HepG2 (cell line): ENCODE measurements around the gene CCDC197. TPM values are rescaled to one million over a fixed set of nuclear protein-coding genes. Genes with fewer than 3 reads are reported as not detected.

Experiments used
- ATAC-seq: fragments of 200-7000 bp; cut with Tn5 transposase; 3 replicates; pipeline ENCODE4 v1.9.1; 2020; ENCODE audit warnings: mild to moderate bottlenecking, moderate library complexity
- BruUV-seq: library from RNA; stranded (reverse); fragments of 400-500 nt; replicated peaks from 2 replicates; lab custom pipeline; 2021; lab: Mats Ljungman, UMichigan
- CTCF ChIA-PET: fragments of 300-600 bp; formaldehyde crosslinking; extraction: SDS; loops from one replicate; lab custom pipeline; 2021; ENCODE audit warnings: low total read pairs, inconsistent platforms, low intra/inter-chr PET ratio; lab: Yijun Ruan, JAX
- POLR2A ChIA-PET: fragments of 350-600 bp; sonication (Branson Sonifier 250); formaldehyde crosslinking; loops from one replicate; lab custom pipeline; 2020; ENCODE audit warnings: antibody characterized with exemption, inconsistent platforms; lab: Yijun Ruan, JAX
- DNase-seq: peaks from one replicate; pipeline ENCODE4 v3.0.0-alpha.2; 2015; ENCODE audit warnings: low spot score
- FAIRE-seq: peaks from 3 replicates; lab custom pipeline; 2011; peaks lifted over from hg19 to GRCh38; lab: Jason Lieb, UNC
- H2AFZ ChIP-seq: one replicate; pipeline ENCODE4 v1.6.1; 2011; ENCODE audit warnings: low read length, inconsistent platforms
- H3K27ac ChIP-seq: fragments of 300-600 bp; 3 replicates; pipeline ENCODE4 v1.8.0; 2011; ENCODE audit warnings: mixed run types, mild to moderate bottlenecking, mixed read lengths, low read length, inconsistent platforms; ENCODE audit not compliant: insufficient read depth; ENCODE audit errors: extremely low read length
- H3K27me3 ChIP-seq, 2 experiments: fragments of 200-600 bp in 1 of 2; 2 replicates in 1 of 2; 3 replicates in 1 of 2; pipeline versions ENCODE4 v1.6.0 to v1.8.0; 2011; ENCODE audit warnings: low read length in 2 of 2, mild to moderate bottlenecking in 2 of 2, moderate library complexity in 2 of 2, inconsistent platforms in 1 of 2; ENCODE audit not compliant: insufficient read depth in 2 of 2, control insufficient read depth in 1 of 2
- H3K36me3 ChIP-seq, 2 experiments: fragments of 200-600 bp in 1 of 2; replicated peaks in 1 of 2; 2 replicates in 1 of 2; 3 replicates in 1 of 2; pipeline versions ENCODE4 v1.5.1 to v1.8.0; 2011; ENCODE audit warnings: low read length in 2 of 2, inconsistent platforms in 1 of 2; ENCODE audit not compliant: insufficient read depth in 2 of 2, control insufficient read depth in 1 of 2
- H3K4me1 ChIP-seq: 2 replicates; pipeline ENCODE4 v1.5.1; 2012; ENCODE audit warnings: low read length, inconsistent platforms; ENCODE audit not compliant: insufficient read depth
- H3K4me2 ChIP-seq: 2 replicates; pipeline ENCODE4 v1.6.0; 2011; ENCODE audit warnings: low read depth, low read length, inconsistent platforms
- H3K4me3 ChIP-seq, 3 experiments: fragments of 200-600 bp in 1 of 3; sonication (generic), shearing (Covaris generic) in 1 of 3; replicated peaks in 1 of 3; 2 replicates each; pipeline ENCODE4 v1.5.1; 2011 to 2016; ENCODE audit warnings: low read length in 3 of 3, inconsistent platforms in 2 of 3, low read depth in 2 of 3, mild to moderate bottlenecking in 2 of 3, control low read depth in 1 of 3, mixed read lengths in 1 of 3; ENCODE audit not compliant: insufficient read depth in 1 of 3
- H3K79me2 ChIP-seq: one replicate; pipeline ENCODE4 v1.6.1; 2011; ENCODE audit warnings: low read length, inconsistent platforms; ENCODE audit not compliant: insufficient read depth
- H3K9ac ChIP-seq: 2 replicates; pipeline ENCODE4 v1.6.0; 2011; ENCODE audit warnings: mild to moderate bottlenecking, low read depth, low read length, inconsistent platforms; ENCODE audit not compliant: insufficient read depth
- H3K9me3 ChIP-seq: 2 replicates; pipeline ENCODE4 v1.5.1; 2012; ENCODE audit warnings: mild to moderate bottlenecking, low read length
- H4K20me1 ChIP-seq: 2 replicates; pipeline ENCODE4 v1.6.0; 2011; ENCODE audit warnings: inconsistent platforms, mild to moderate bottlenecking, low read length, moderate library complexity; ENCODE audit not compliant: insufficient read depth
- ADNP ChIP-seq: sonication (generic); formaldehyde crosslinking; IDR thresholded peaks from 2 replicates; pipeline ENCODE4 v1.4.0; 2020; ENCODE audit warnings: missing genetic modification reagents
- AKAP8 ChIP-seq: sonication (generic); formaldehyde crosslinking; IDR thresholded peaks from 2 replicates; pipeline ENCODE4 v1.5.1; 2020; ENCODE audit warnings: mild to moderate bottlenecking, missing genetic modification reagents
- BATF2 ChIP-seq: sonication (generic); formaldehyde crosslinking; IDR thresholded peaks from 2 replicates; pipeline ENCODE4 v1.8.0; 2022; ENCODE audit warnings: mild to moderate bottlenecking, missing genetic modification reagents, moderate library complexity
- BORCS8-MEF2B ChIP-seq: sonication (generic); formaldehyde crosslinking; IDR thresholded peaks from 2 replicates; pipeline ENCODE4 v1.8.0; 2022; ENCODE audit warnings: mild to moderate bottlenecking, missing genetic modification reagents
- ELF4 ChIP-seq: sonication (generic); formaldehyde crosslinking; IDR thresholded peaks from 2 replicates; pipeline ENCODE4 v1.5.0; 2020; ENCODE audit warnings: missing genetic modification reagents, mild to moderate bottlenecking, moderate library complexity, borderline replicate concordance
- FOSL1 ChIP-seq: sonication (generic); formaldehyde crosslinking; IDR thresholded peaks from 2 replicates; pipeline ENCODE4 v1.9.0; 2021; ENCODE audit warnings: missing genetic modification reagents, borderline replicate concordance
- GPBP1L1 ChIP-seq: sonication (generic); formaldehyde crosslinking; IDR thresholded peaks from 2 replicates; pipeline ENCODE4 v1.5.0; 2020; ENCODE audit warnings: mild to moderate bottlenecking, missing genetic modification reagents
- KLF15 ChIP-seq: sonication (generic); formaldehyde crosslinking; IDR thresholded peaks from 2 replicates; pipeline ENCODE4 v1.8.1; 2023; ENCODE audit warnings: borderline replicate concordance, mild to moderate bottlenecking, inconsistent platforms, missing genetic modification reagents, mixed read lengths
- MBD4 ChIP-seq: IDR thresholded peaks from 2 replicates; pipeline ENCODE4 v1.6.1; 2012; ENCODE audit warnings: low read length, inconsistent platforms, borderline replicate concordance
- MZF1 ChIP-seq: sonication (generic); formaldehyde crosslinking; IDR thresholded peaks from 2 replicates; pipeline ENCODE4 v1.8.1; 2023; ENCODE audit warnings: mild to moderate bottlenecking, missing genetic modification reagents, borderline replicate concordance
- POLR2G ChIP-seq: fragments of 200-400 bp; formaldehyde crosslinking; IDR thresholded peaks from 2 replicates; pipeline ENCODE4 v1.6.1; 2018; ENCODE audit warnings: mild to moderate bottlenecking, low read depth, low read length, moderate library complexity
- TEAD3 ChIP-seq: optimal IDR thresholded peaks from 2 replicates; pipeline ENCODE3; 2016; ENCODE audit warnings: borderline replicate concordance
- ZFAT ChIP-seq: sonication (generic); formaldehyde crosslinking; conservative IDR thresholded peaks from 2 replicates; pipeline ENCODE4 v1.8.1; 2023; ENCODE audit warnings: missing genetic modification reagents, inconsistent platforms
- ZNF670 ChIP-seq: sonication (generic); formaldehyde crosslinking; IDR thresholded peaks from 2 replicates; pipeline ENCODE4 v1.8.0; 2022; ENCODE audit warnings: mild to moderate bottlenecking, missing genetic modification reagents, borderline replicate concordance
- ZNF674 ChIP-seq: sonication (generic); formaldehyde crosslinking; IDR thresholded peaks from 2 replicates; pipeline ENCODE4 v1.5.0; 2020; ENCODE audit warnings: low read depth, mild to moderate bottlenecking, missing genetic modification reagents
- ZNF724P ChIP-seq: sonication (generic); formaldehyde crosslinking; IDR thresholded peaks from 2 replicates; pipeline ENCODE4 v1.8.0; 2022; ENCODE audit warnings: missing genetic modification reagents, borderline replicate concordance
- WGBS: methylation state at CpG from one replicate; pipeline ENCODE4 v1.1.6; 2017; ENCODE audit warnings: low lambda C conversion rate; 5-methylcytosine and 5-hydroxymethylcytosine counted together
- in situ Hi-C: cut with HindIII; loops from 2 replicates; pipeline ENCODE4 v1.10.0; 2017; ENCODE audit warnings: low pct_unique_long_range_greater_than_20kb; ENCODE audit not compliant: extremely low pct_ligation_motif_present
- intact Hi-C: fragments of 100-400 bp; cut with micrococcal nuclease; formaldehyde crosslinking; loops from one replicate; pipeline ENCODE4 v1.10.0; 2022; ENCODE audit not compliant: unreplicated experiment
- polyA plus RNA-seq, 8 experiments: library from polyadenylated mRNA; depleted of rRNA in 3 of 8; stranded (reverse) in 7 of 8; unstranded in 1 of 8; fragments of >200 nt; fragmentation: Illumina TruSeq in 4 of 8; extraction: Trizol in 4 of 8; gene quantifications; 2 replicates each; pipeline versions ENCODE4 v1.2.1 to v1.2.3, GENCODE V29; 2011 to 2016; ENCODE audit warnings: low read depth in 4 of 8, missing spikeins in 1 of 8, mixed read lengths in 1 of 8; ENCODE audit not compliant: insufficient read depth in 1 of 8
- total RNA-seq, 5 experiments: library from RNA; depleted of rRNA; stranded (reverse); fragments of >200 nt; fragmentation: Illumina TruSeq; extraction: Trizol; gene quantifications; 2 replicates each; pipeline ENCODE4 v1.2.3, GENCODE V29; 2016; ENCODE audit warnings: low read depth in 1 of 5

The CCDC197 gene
- total and polyA plus RNA-seq, 2 of the 13 experiments (the other 11 are each of a cell fraction or from before 2014, with no cell fraction given) = 0.11 to 0.13 TPM

GRCh38 chr14:94054401-94054800, 57.3 kb downstream of the CCDC197 start:
- POLR2A ChIA-PET = no interaction called here
- ATAC-seq = no peak
- no peaks in the 10 kb centered on the region for H3K27me3 ChIP-seq
- intact Hi-C loops = no loop called here
- no peak overlapping the region for H3K27ac ChIP-seq
- CTCF ChIA-PET = interaction anchor here (0.9 kb wide), 1 partner anchor 253 kb away, joined by 3 read pairs; no protein-coding TSS in a partner anchor
- no peaks in the 10 kb centered on the region for H3K9me3 ChIP-seq
- H4K20me1 ChIP-seq = no peaks in the 10 kb centered on the region
- peaks cover 26% of the 10 kb centered on the region for H3K4me1 ChIP-seq
- peaks cover 13% of the 10 kb centered on the region for H3K79me2 ChIP-seq
- BruUV-seq = no TSS peak
- no peak overlapping the region for H3K4me3 ChIP-seq
- in situ Hi-C loops = loop anchor here (10.0 kb wide), 1 partner anchor 250 kb away; no protein-coding TSS in a partner anchor
- no peak overlapping the region for H3K4me2 ChIP-seq
- no peak for FAIRE-seq
- WGBS = 100% methylated on average over 1 of the region's 1 CpG
- no peak overlapping the region for H2AFZ ChIP-seq
- peaks cover 29 to 79% of the 10 kb centered on the region in 2 experiments for H3K36me3 ChIP-seq
- TF ChIP-seq BATF2 (CRISPR knock-in tag) = no peak
- TF ChIP-seq TEAD3 (CRISPR knock-in tag) = no peak
- peak; percentile 28; the same call in 1 of the 2 replicates for TF ChIP-seq POLR2G
- TF ChIP-seq MBD4 = no peak
- DNase-seq = no peak
- no peak overlapping the region for H3K9ac ChIP-seq

- in situ Hi-C loops = loop anchor here (10.0 kb wide), 1 partner anchor 250 kb away; no protein-coding TSS in a partner anchor
- POLR2A ChIA-PET = no interaction called here
- Histone ChIP-seq H3K36me3 (peaks cover 28 to 74% of the 10 kb centered on the region in 2 experiments), H2AFZ (no peak overlapping the region), H3K27me3 (no peaks in the 10 kb centered on the region), H3K9ac (no peak overlapping the region), H3K9me3 (no peaks in the 10 kb centered on the region), H3K4me1 (peaks cover 31% of the 10 kb centered on the region), H3K27ac (no peak overlapping the region), H3K4me2 (no peak overlapping the region), H3K4me3 (no peak overlapping the region), H3K79me2 (peaks cover 13% of the 10 kb centered on the region), H4K20me1 (no peaks in the 10 kb centered on the region)
- ATAC-seq (no peak), DNase-seq (no peak), FAIRE-seq (no peak)
- intact Hi-C loops = no loop called here
- WGBS = 97% methylated on average over 7 of the region's 7 CpGs
- CTCF ChIA-PET = no interaction called here
- no TSS peak for BruUV-seq
- TF ChIP-seq ELF4 (no peak), ZNF674 (CRISPR knock-in tag) (no peak), ADNP (CRISPR knock-in tag) (no peak), AKAP8 (CRISPR knock-in tag) (no peak), ZNF724P (CRISPR knock-in tag) (no peak), FOSL1 (CRISPR knock-in tag) (no peak), MZF1 (no peak), ZFAT (CRISPR knock-in tag) (no peak), KLF15 (CRISPR knock-in tag) (no peak), ZNF670 (CRISPR knock-in tag) (no peak), GPBP1L1 (CRISPR knock-in tag) (no peak), BORCS8-MEF2B (no peak)
Observed at GRCh38 chr14:94054936-94055335, 57.8 kb downstream of the CCDC197 start.
